Stomach (tissue), 9 donors: Measurements from ENCODE around the gene NISCH. TPM values are rescaled to one million over a fixed set of nuclear protein-coding genes. Genes with fewer than 3 reads are reported as not detected.

Source experiments
- DNase-seq, 2 donors: peaks; one replicate each; pipeline versions ENCODE4 v3.0.0 to v3.0.0-alpha.2; 2013 to 2019
- H3K27ac ChIP-seq, 5 donors: fragments of 200-600 bp in 4 of 5; sonication (generic) in 4 of 5; one replicate each; pipeline ENCODE4 v1.5.1; 2013 to 2019; ENCODE audit warnings: mild to moderate bottlenecking in 1 of 5, moderate library complexity in 1 of 5
- H3K27me3 ChIP-seq, 3 donors: fragments of 200-600 bp; sonication (generic); one replicate each; pipeline ENCODE4 v1.5.1; 2017 to 2019; ENCODE audit warnings: mixed run types in 1 of 3
- H3K36me3 ChIP-seq, 4 donors: fragments of 200-600 bp; sonication (generic); 1 replicate in 3 of 4; 2 replicates in 1 of 4; pipeline ENCODE4 v1.5.1; 2016 to 2019
- H3K4me1 ChIP-seq, 4 donors: fragments of 200-600 bp; sonication (generic); one replicate each; pipeline ENCODE4 v1.5.1; 2016 to 2019
- H3K4me3 ChIP-seq, 4 donors: fragments of 200-600 bp; sonication (generic) in 3 of 4; one replicate each; pipeline ENCODE4 v1.5.1; 2016 to 2019; ENCODE audit warnings: mild to moderate bottlenecking in 1 of 4
- H3K9me3 ChIP-seq, 4 donors: fragments of 200-600 bp; sonication (generic); one replicate each; pipeline ENCODE4 v1.5.1; 2016 to 2019
- EP300 ChIP-seq: sonication (generic); formaldehyde crosslinking; IDR thresholded peaks from one replicate; pipeline ENCODE4 v1.6.1; 2017; ENCODE audit warnings: antibody characterized with exemption
- POLR2A ChIP-seq, 4 donors: fragments of 450-650 bp; IDR thresholded peaks; one replicate each; pipeline ENCODE4 v1.6.1; 2016; ENCODE audit warnings: antibody characterized with exemption in 4 of 4, control low read depth in 2 of 4, mild to moderate bottlenecking in 1 of 4, moderate library complexity in 1 of 4
- POLR2AphosphoS5 ChIP-seq, 3 donors: sonication (generic); formaldehyde crosslinking; IDR thresholded peaks; one replicate each; pipeline ENCODE4 v1.6.1; 2016; ENCODE audit warnings: antibody characterized with exemption in 3 of 3
- WGBS, 5 donors: extraction: QIAGEN DNeasy Blood & Tissue Kit in 3 of 5; methylation state at CpG; one replicate each; pipeline versions ENCODE4 v1.1.5 to v1.1.7; 2013 to 2018; 5-methylcytosine and 5-hydroxymethylcytosine counted together
- intact Hi-C: fragments of 100-400 bp; cut with DNase I; formaldehyde crosslinking; loops from one replicate; pipeline ENCODE4 v1.15.1; 2023; ENCODE audit warnings: low total_unique reads
- polyA plus RNA-seq, 3 donors: library from polyadenylated mRNA; stranded (reverse); fragments of 200-250 nt; gene quantifications; one replicate each; pipeline ENCODE4 v1.2.3, GENCODE V29; 2013
- total RNA-seq, 5 donors: library from RNA; depleted of rRNA; stranded (reverse); fragments of >200 nt; gene quantifications; one replicate each; pipeline versions ENCODE4 v1.1.0 to v1.2.3, GENCODE V29; 2014 to 2016
- TF ChIP-seq, protein P1 (sequence below), 7 experiments: fragments of 450-650 bp in 4 of 7; fragments of 200-600 bp in 3 of 7; sonication (generic) in 3 of 7; IDR thresholded peaks; one replicate each; pipeline ENCODE4 v1.5.1; 2016 to 2019; ENCODE audit warnings: antibody characterized with exemption in 7 of 7, control low read depth in 2 of 7, mild to moderate bottlenecking in 1 of 7
- donor health status: healthy with polysubstance abuse.
- donor health status: Bipolar disorder and iron deficiency.
- donor health status: healthy.

The NISCH gene
- total and polyA plus RNA-seq, 8 donors = 18.3 to 456 (median 69.9) TPM

DNA sequence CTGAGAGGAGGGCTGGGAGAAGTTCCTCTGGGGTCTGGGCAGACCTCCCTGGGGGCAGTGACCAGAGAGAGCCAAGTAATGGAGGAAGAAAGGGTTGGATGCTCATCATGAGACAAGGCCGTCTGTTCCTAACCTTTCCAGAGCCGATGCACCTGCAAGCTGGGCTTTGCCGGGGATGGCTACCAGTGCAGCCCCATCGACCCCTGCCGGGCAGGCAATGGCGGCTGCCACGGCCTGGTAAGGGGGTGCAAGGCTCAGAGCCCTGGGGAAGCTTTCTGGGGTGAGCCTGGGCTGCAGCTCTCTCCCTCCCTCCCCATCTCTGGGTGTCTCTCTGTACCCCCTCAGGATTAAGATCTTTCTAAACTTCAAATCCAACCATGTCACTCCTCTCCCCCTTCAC, 56.1 kb downstream of the NISCH start:
- intact Hi-C loops = no loop called here
- TF ChIP-seq, protein P1, sequence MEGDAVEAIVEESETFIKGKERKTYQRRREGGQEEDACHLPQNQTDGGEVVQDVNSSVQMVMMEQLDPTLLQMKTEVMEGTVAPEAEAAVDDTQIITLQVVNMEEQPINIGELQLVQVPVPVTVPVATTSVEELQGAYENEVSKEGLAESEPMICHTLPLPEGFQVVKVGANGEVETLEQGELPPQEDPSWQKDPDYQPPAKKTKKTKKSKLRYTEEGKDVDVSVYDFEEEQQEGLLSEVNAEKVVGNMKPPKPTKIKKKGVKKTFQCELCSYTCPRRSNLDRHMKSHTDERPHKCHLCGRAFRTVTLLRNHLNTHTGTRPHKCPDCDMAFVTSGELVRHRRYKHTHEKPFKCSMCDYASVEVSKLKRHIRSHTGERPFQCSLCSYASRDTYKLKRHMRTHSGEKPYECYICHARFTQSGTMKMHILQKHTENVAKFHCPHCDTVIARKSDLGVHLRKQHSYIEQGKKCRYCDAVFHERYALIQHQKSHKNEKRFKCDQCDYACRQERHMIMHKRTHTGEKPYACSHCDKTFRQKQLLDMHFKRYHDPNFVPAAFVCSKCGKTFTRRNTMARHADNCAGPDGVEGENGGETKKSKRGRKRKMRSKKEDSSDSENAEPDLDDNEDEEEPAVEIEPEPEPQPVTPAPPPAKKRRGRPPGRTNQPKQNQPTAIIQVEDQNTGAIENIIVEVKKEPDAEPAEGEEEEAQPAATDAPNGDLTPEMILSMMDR (IDR thresholded peaks at IDR 0.05) = no peak
- TF ChIP-seq EP300 (no peak), POLR2A (IDR thresholded peaks at IDR 0.05) (no peak), POLR2AphosphoS5 (IDR thresholded peaks at IDR 0.05) (no peak)
- WGBS, 5 donors = 76 to 87% (median 84%) methylated on average over 5 to 7 of the region's 7 CpGs
- Histone ChIP-seq H3K4me3 (no peak overlapping the region), H3K9me3 (no peaks in the 10 kb centered on the region), H3K4me1 (no peaks in the 10 kb centered on the region), H3K27me3 (no peaks in the 10 kb centered on the region), H3K27ac (no peak overlapping the region), H3K36me3 (peaks cover 0 to 41% (median 3%) of the 10 kb centered on the region in 4 donors)
- DNase-seq = no peak

DNA sequence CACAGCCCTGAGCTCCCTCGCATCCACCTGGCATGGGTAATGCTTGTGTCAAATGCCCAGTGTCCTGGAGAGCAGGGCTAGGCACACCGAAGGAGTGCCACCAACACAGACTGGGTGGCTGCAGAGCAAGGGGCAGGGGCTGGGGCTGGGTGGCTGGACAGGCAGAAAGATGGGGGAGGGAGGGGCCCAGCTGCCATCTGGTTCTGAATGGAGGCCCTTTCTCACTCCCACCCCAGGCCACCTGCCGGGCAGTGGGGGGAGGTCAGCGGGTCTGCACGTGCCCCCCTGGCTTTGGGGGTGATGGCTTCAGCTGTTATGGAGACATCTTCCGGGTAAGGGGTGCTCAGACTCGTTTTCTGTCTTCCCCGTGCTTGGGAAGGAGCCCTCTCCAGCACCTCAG, 56.7 kb downstream of the NISCH start:
- Histone ChIP-seq H3K27me3 (no peaks in the 10 kb centered on the region), H3K27ac (no peak overlapping the region), H3K9me3 (no peaks in the 10 kb centered on the region), H3K4me1 (no peaks in the 10 kb centered on the region), H3K4me3 (no peak overlapping the region), H3K36me3 (peaks cover 0 to 39% (median 2%) of the 10 kb centered on the region in 4 donors)
- no peak for DNase-seq
- intact Hi-C loops = no loop called here
- TF ChIP-seq POLR2A (IDR thresholded peaks at IDR 0.05) (no peak), POLR2AphosphoS5 (IDR thresholded peaks at IDR 0.05) (no peak), EP300 (no peak)
- TF ChIP-seq, protein P1 (IDR thresholded peaks at IDR 0.05) = no peak
- 53 to 69% (median 57%) methylated on average over 6 to 8 of the region's 8 CpGs for WGBS, 5 donors

DNA sequence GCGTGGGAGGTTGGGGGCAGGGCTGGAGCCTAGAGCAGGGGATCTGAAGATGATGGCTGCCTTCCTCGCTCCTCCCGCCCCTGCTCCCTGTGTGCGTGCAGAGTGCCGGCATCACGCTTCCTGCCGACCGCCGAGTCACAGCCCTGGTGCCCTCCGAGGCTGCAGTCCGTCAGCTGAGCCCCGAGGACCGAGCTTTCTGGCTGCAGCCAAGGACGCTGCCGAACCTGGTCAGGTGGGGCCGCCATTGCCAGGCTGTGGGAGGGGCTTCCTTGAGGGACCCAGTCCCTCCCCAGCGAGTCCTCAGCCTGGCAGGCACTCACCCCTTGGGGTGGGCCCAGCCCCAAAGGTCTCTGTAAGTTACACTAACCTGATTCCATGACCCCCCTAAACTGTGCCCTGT, 57.3 kb downstream of the NISCH start:
- 69 to 90% (median 77%) methylated on average over 2 to 17 of the region's 17 CpGs for WGBS, 5 donors

DNA sequence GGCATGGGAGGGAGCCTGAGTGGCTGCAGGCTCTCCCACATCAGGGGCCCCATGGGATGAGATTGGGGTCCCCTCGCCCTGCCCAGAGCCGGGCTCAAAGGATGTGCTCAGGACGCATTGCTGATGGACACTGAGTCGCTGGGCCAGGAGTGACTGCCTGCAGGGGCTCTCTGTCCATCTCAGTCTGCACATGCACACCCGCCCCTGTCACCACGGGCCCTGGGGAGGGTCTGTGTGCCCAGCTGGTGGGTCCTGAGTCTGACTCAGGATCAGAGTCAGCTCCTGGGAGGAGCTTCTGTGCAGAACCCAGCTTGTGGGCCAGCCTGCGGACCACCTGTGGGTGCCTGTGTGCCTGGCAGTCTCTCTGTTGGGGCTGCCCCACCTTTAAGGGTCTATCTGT, 57.9 kb downstream of the NISCH start:
- Histone ChIP-seq H3K27ac (no peak overlapping the region), H3K4me1 (peaks cover 0 to 2% (median under 1%) of the 10 kb centered on the region in 4 donors), H3K9me3 (no peaks in the 10 kb centered on the region), H3K36me3 (peaks cover 0 to 30% (median 0%) of the 10 kb centered on the region in 4 donors), H3K27me3 (no peaks in the 10 kb centered on the region), H3K4me3 (no peak overlapping the region)
- TF ChIP-seq, protein P1 (IDR thresholded peaks at IDR 0.05) = no peak
- no peak for TF ChIP-seq POLR2A (IDR thresholded peaks at IDR 0.05)
- no peak for TF ChIP-seq POLR2AphosphoS5 (IDR thresholded peaks at IDR 0.05)
- TF ChIP-seq EP300 = no peak
- intact Hi-C loops = no loop called here
- 82 to 93% (median 86%) methylated on average over 6 to 7 of the region's 7 CpGs for WGBS, 5 donors
- no peak for DNase-seq

More for the DNA sequence above, 57.3 kb downstream of the NISCH start:
- Histone ChIP-seq H3K4me1 (no peaks in the 10 kb centered on the region), H3K27ac (no peak overlapping the region), H3K4me3 (no peak overlapping the region), H3K36me3 (peaks cover 0 to 33% (median 1%) of the 10 kb centered on the region in 4 donors), H3K9me3 (no peaks in the 10 kb centered on the region), H3K27me3 (no peaks in the 10 kb centered on the region)
- TF ChIP-seq POLR2AphosphoS5 (IDR thresholded peaks at IDR 0.05) (no peak), POLR2A (IDR thresholded peaks at IDR 0.05) (no peak), EP300 (no peak)
- TF ChIP-seq, protein P1 (IDR thresholded peaks at IDR 0.05) = no peak
- no peak for DNase-seq
- intact Hi-C loops = no loop called here
